A549 (cell line): ENCODE data around the gene PRKG1. TPM values are rescaled to one million over a fixed set of nuclear protein-coding genes. Genes with fewer than 3 reads are reported as not detected.

Experiments used
- ATAC-seq, 2 experiments: fragments of 200-7000 bp in 1 of 2; fragments of >200 bp in 1 of 2; cut with Nextera tagmentation in 1 of 2; cut with Tn5 transposase in 1 of 2; 3 replicates each; pipeline versions ENCODE4 v1.8.0 to v1.9.1; 2018 to 2020; ENCODE audit warnings: mild to moderate bottlenecking in 1 of 2, moderate library complexity in 1 of 2
- CTCF ChIA-PET: fragments of 300-600 bp; sonication (Branson Sonifier 250); formaldehyde crosslinking; extraction: SDS; loops from one replicate; lab custom pipeline; 2021; ENCODE audit warnings: antibody characterized with exemption, inconsistent platforms; lab: Yijun Ruan, JAX
- POLR2A ChIA-PET: fragments of 350-600 bp; formaldehyde crosslinking; extraction: SDS; loops from one replicate; lab custom pipeline; 2021; ENCODE audit warnings: antibody characterized with exemption, inconsistent platforms; lab: Yijun Ruan, JAX
- DNase-seq, 2 experiments: peaks; one replicate each; pipeline versions ENCODE4 v3.0.0 to v3.0.0-alpha.2; 2011 to 2016; ENCODE audit warnings: low read depth in 1 of 2, low spot score in 1 of 2
- FAIRE-seq: peaks from 2 replicates; lab custom pipeline; 2011; peaks lifted over from hg19 to GRCh38; lab: Jason Lieb, UNC
- H3K27ac ChIP-seq, 2 experiments: fragments of >200 bp; sonication (Bioruptor Twin); formaldehyde crosslinking; 3 replicates each; pipeline ENCODE4 v1.5.1; 2016 to 2017
- H3K4me1 ChIP-seq: fragments of >200 bp; sonication (Bioruptor Twin); formaldehyde crosslinking; 3 replicates; pipeline ENCODE4 v1.6.1; 2016
- H3K4me2 ChIP-seq: fragments of >200 bp; sonication (Bioruptor Twin); formaldehyde crosslinking; 3 replicates; pipeline ENCODE4 v1.6.1; 2016
- H3K4me3 ChIP-seq: fragments of >200 bp; sonication (Bioruptor Twin); formaldehyde crosslinking; 3 replicates; pipeline ENCODE4 v1.5.1; 2016
- H3K9me3 ChIP-seq: fragments of >200 bp; sonication (Bioruptor Twin); formaldehyde crosslinking; 3 replicates; pipeline ENCODE4 v1.6.1; 2016
- ATOH8 ChIP-seq: fragments of 250-450 bp; sonication (Bioruptor Pico); IDR thresholded peaks from 2 replicates; pipeline ENCODE4 v1.5.0; 2020; ENCODE audit warnings: low read depth, mild to moderate bottlenecking, moderate library complexity
- CBX2 ChIP-seq: fragments of 200-600 bp; sonication (generic); IDR thresholded peaks from 2 replicates; pipeline ENCODE4 v1.6.1; 2016; ENCODE audit warnings: low read depth, mild to moderate bottlenecking, borderline replicate concordance
- CBX8 ChIP-seq: fragments of 200-600 bp; sonication (generic); IDR thresholded peaks from 2 replicates; pipeline ENCODE4 v1.6.1; 2016
- E2F6 ChIP-seq: IDR thresholded peaks from 2 replicates; pipeline ENCODE4 v1.6.1; 2012; ENCODE audit warnings: low read depth, borderline replicate concordance
- FOSB ChIP-seq: fragments of 250-450 bp; sonication (Bioruptor Pico); IDR thresholded peaks from 2 replicates; pipeline ENCODE4 v1.5.0; 2020; ENCODE audit warnings: mild to moderate bottlenecking, moderate library complexity
- GATA3 ChIP-seq: IDR thresholded peaks from 2 replicates; pipeline ENCODE4 v1.6.1; 2012; ENCODE audit warnings: borderline replicate concordance
- HEYL ChIP-seq: fragments of 250-450 bp; sonication (Bioruptor Pico); IDR thresholded peaks from 2 replicates; pipeline ENCODE4 v1.8.0; 2021; ENCODE audit warnings: mild to moderate bottlenecking, moderate library complexity
- HMGXB4 ChIP-seq: fragments of 250-450 bp; sonication (Bioruptor Pico); IDR thresholded peaks from 2 replicates; pipeline ENCODE4 v1.5.0; 2021; ENCODE audit warnings: mild to moderate bottlenecking, moderate library complexity, borderline replicate concordance
- HOXA7 ChIP-seq: fragments of 250-450 bp; sonication (Bioruptor Pico); IDR thresholded peaks from 2 replicates; pipeline ENCODE4 v1.5.0; 2020; ENCODE audit warnings: mild to moderate bottlenecking, moderate library complexity
- HOXB13 ChIP-seq: fragments of 250-450 bp; sonication (Bioruptor Pico); IDR thresholded peaks from 2 replicates; pipeline ENCODE4 v1.5.0; 2020; ENCODE audit warnings: low read depth, mild to moderate bottlenecking, moderate library complexity
- JUN ChIP-seq, 2 experiments: fragments of >200 bp; sonication (Bioruptor Twin); formaldehyde crosslinking; IDR thresholded peaks; 2 replicates in 1 of 2; 3 replicates in 1 of 2; pipeline ENCODE4 v1.6.1; 2016 to 2017
- MAFK ChIP-seq: fragments of 450-650 bp; IDR thresholded peaks from 2 replicates; pipeline ENCODE4 v1.6.1; 2014; ENCODE audit not compliant: partially characterized antibody
- MAX ChIP-seq: IDR thresholded peaks from 2 replicates; pipeline ENCODE4 v1.6.1; 2012
- MYC ChIP-seq: IDR thresholded peaks from 2 replicates; pipeline ENCODE4 v1.6.1; 2012; ENCODE audit warnings: mild to moderate bottlenecking, inconsistent platforms, low read length, improper control_type of control experiment, borderline replicate concordance
- NPAS2 ChIP-seq: fragments of 250-450 bp; sonication (Bioruptor Pico); IDR thresholded peaks from 2 replicates; pipeline ENCODE4 v1.8.0; 2022; ENCODE audit warnings: mild to moderate bottlenecking, moderate library complexity, borderline replicate concordance
- POLR2A ChIP-seq: IDR thresholded peaks from 2 replicates; pipeline ENCODE4 v1.6.1; 2012; ENCODE audit warnings: mild to moderate bottlenecking, low read length
- RAD21 ChIP-seq, 2 experiments: fragments of >200 bp in 1 of 2; sonication (Bioruptor Twin) in 1 of 2; formaldehyde crosslinking in 1 of 2; IDR thresholded peaks in 1 of 2; conservative IDR thresholded peaks in 1 of 2; 2 replicates in 1 of 2; 3 replicates in 1 of 2; pipeline ENCODE4 v1.6.1; 2012 to 2018; ENCODE audit warnings: inconsistent platforms in 1 of 2
- RARB ChIP-seq: fragments of 250-450 bp; sonication (Bioruptor Pico); IDR thresholded peaks from 2 replicates; pipeline ENCODE4 v1.8.0; 2021; ENCODE audit warnings: mild to moderate bottlenecking, moderate library complexity
- REST ChIP-seq: fragments of 200-600 bp; sonication (generic); IDR thresholded peaks from 2 replicates; pipeline ENCODE4 v1.6.1; 2016; ENCODE audit warnings: antibody characterized with exemption, mild to moderate bottlenecking, moderate library complexity
- RFX5 ChIP-seq: fragments of 450-650 bp; IDR thresholded peaks from 2 replicates; pipeline ENCODE4 v1.7.1; 2014; ENCODE audit warnings: antibody characterized with exemption, mild to moderate bottlenecking, moderate library complexity
- SMC3 ChIP-seq: fragments of >200 bp; sonication (Bioruptor Twin); formaldehyde crosslinking; IDR thresholded peaks from 3 replicates; pipeline ENCODE4 v1.6.1; 2018; ENCODE audit warnings: inconsistent platforms
- SREBF2 ChIP-seq: fragments of 450-650 bp; IDR thresholded peaks from 2 replicates; pipeline ENCODE4 v1.6.1; 2014; ENCODE audit warnings: mild to moderate bottlenecking, moderate library complexity
- TP53 ChIP-seq: fragments of 250-450 bp; sonication (Bioruptor Pico); IDR thresholded peaks from 2 replicates; pipeline ENCODE4 v1.5.0; 2021; ENCODE audit warnings: mild to moderate bottlenecking, moderate library complexity
- ZFP36 ChIP-seq: fragments of 450-650 bp; IDR thresholded peaks from 2 replicates; pipeline ENCODE4 v1.6.1; 2014; ENCODE audit warnings: borderline replicate concordance; ENCODE audit not compliant: partially characterized antibody
- ZNF302 ChIP-seq: fragments of 250-450 bp; sonication (Bioruptor Pico); IDR thresholded peaks from 2 replicates; pipeline ENCODE4 v1.9.0; 2021; ENCODE audit warnings: inconsistent platforms, mild to moderate bottlenecking, moderate library complexity
- ZSCAN20 ChIP-seq: fragments of 250-450 bp; sonication (Bioruptor Pico); IDR thresholded peaks from 2 replicates; pipeline ENCODE4 v1.8.0; 2022; ENCODE audit warnings: mild to moderate bottlenecking, moderate library complexity
- WGBS: methylation state at CpG from one replicate; pipeline ENCODE4 v1.1.6; 2017; ENCODE audit errors: missing lambda C conversion rate; 5-methylcytosine and 5-hydroxymethylcytosine counted together
- polyA plus RNA-seq, 4 experiments: library from polyadenylated mRNA; depleted of rRNA in 3 of 4; stranded (reverse); fragments of >200 nt; fragmentation: RNase III in 1 of 4; extraction: RNeasy Plus Mini Kit Qiagen cat#74134 plus additional on column Dnase treatment in 1 of 4; gene quantifications; 2 replicates in 3 of 4; 3 replicates in 1 of 4; pipeline ENCODE4 v1.2.3, GENCODE V29; 2011 to 2017
- TF ChIP-seq, protein P1 (sequence below): fragments of >200 bp; sonication (Bioruptor Twin); formaldehyde crosslinking; IDR thresholded peaks from 3 replicates; pipeline ENCODE4 v1.5.1; 2016

Gene PRKG1
- polyA plus RNA-seq, 2 of the 4 experiments (the other 2 are of a cell fraction): not detected

- ATAC-seq (no peak), DNase-seq (no peak), FAIRE-seq (no peak)
- 36% methylated on average over 4 of the region's 4 CpGs for WGBS
- ChIA-PET CTCF (no interaction called here), POLR2A (no interaction called here)
- H3K4me3 ChIP-seq: no peak overlapping the region
- no peak overlapping the region for H3K27ac ChIP-seq
- no peak overlapping the region for H3K4me2 ChIP-seq
- TF ChIP-seq ZSCAN20 (CRISPR knock-in tag): no peak
- TF ChIP-seq HOXB13 (CRISPR knock-in tag): no peak
- TF ChIP-seq CBX8: no peak
- no peak for TF ChIP-seq FOSB (CRISPR knock-in tag)
- no peak for TF ChIP-seq RARB (CRISPR knock-in tag)
- TF ChIP-seq E2F6: no peak
- TF ChIP-seq JUN (IDR thresholded peaks at IDR 0.05): no peak
- TF ChIP-seq RFX5: no peak
- no peak for TF ChIP-seq GATA3
- TF ChIP-seq ZNF302: no peak
- TF ChIP-seq NPAS2 (CRISPR knock-in tag): no peak
- no peaks in the 10 kb centered on the region for H3K4me1 ChIP-seq
- H3K9me3 ChIP-seq: no peaks in the 10 kb centered on the region
Measured at GRCh38 chr10:51034769-51035168, 39.5 kb upstream of the PRKG1 start.

DNA sequence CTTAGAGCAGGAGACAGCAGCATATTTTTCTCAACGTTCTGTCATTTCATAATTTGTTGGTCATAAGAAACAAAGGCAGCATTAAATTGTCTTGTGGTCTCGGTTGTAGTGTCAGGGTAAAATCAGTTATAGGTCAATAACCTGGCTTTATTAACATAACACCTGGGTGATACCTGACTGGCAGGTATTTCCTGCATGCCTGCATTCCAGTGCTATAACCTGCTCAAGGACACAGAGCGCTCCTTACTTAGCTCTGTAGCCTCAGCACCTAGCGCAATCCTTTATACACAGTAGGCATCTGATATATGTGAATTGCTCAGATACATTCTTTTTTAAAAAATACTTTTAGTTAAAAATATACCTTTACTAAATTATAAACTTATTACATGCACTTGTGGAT is 38.9 kb upstream of the PRKG1 start:
- CTCF ChIA-PET: no interaction called here
- Histone ChIP-seq H3K27ac (no peak overlapping the region), H3K9me3 (no peaks in the 10 kb centered on the region), H3K4me1 (no peaks in the 10 kb centered on the region), H3K4me2 (no peak overlapping the region), H3K4me3 (no peak overlapping the region)
- POLR2A ChIA-PET: no interaction called here
- no peak for TF ChIP-seq HMGXB4 (CRISPR knock-in tag)
- no peak for TF ChIP-seq GATA3
- no peak for TF ChIP-seq SMC3
- TF ChIP-seq, protein P1, sequence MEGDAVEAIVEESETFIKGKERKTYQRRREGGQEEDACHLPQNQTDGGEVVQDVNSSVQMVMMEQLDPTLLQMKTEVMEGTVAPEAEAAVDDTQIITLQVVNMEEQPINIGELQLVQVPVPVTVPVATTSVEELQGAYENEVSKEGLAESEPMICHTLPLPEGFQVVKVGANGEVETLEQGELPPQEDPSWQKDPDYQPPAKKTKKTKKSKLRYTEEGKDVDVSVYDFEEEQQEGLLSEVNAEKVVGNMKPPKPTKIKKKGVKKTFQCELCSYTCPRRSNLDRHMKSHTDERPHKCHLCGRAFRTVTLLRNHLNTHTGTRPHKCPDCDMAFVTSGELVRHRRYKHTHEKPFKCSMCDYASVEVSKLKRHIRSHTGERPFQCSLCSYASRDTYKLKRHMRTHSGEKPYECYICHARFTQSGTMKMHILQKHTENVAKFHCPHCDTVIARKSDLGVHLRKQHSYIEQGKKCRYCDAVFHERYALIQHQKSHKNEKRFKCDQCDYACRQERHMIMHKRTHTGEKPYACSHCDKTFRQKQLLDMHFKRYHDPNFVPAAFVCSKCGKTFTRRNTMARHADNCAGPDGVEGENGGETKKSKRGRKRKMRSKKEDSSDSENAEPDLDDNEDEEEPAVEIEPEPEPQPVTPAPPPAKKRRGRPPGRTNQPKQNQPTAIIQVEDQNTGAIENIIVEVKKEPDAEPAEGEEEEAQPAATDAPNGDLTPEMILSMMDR: no peak
- TF ChIP-seq MYC: no peak
- no peak for TF ChIP-seq MAX
- TF ChIP-seq REST: no peak
- no peak for TF ChIP-seq HEYL (CRISPR knock-in tag)
- no peak for TF ChIP-seq ZFP36
- no peak for TF ChIP-seq TP53 (CRISPR knock-in tag)
- no peak for TF ChIP-seq HOXB13 (CRISPR knock-in tag)
- no peak for TF ChIP-seq MAFK
- TF ChIP-seq CBX2: no peak
- TF ChIP-seq SREBF2: no peak
- no peak for TF ChIP-seq POLR2A
- TF ChIP-seq HOXA7 (CRISPR knock-in tag): no peak
- TF ChIP-seq ATOH8: no peak
- TF ChIP-seq RAD21 (conservative IDR thresholded peaks at IDR 0.05 in 1 of 2, IDR thresholded peaks at IDR 0.05 in 1 of 2): no peak
- ATAC-seq (no peak), FAIRE-seq (no peak), DNase-seq (no peak)
- WGBS: 31% methylated on average over 4 of the region's 4 CpGs
